GM21423 (cell line): ENCODE data around the gene NRG3.
"Not testable (repeated sequence)": the region's sequence is repeated elsewhere in the genome, so short reads cannot be mapped to it uniquely, and the experiment has no call there.

Experiments used
- ATAC-seq: cut with Tn5 transposase; IDR thresholded peaks from one replicate; pipeline ENCODE4 v1.9.1; 2021; ENCODE audit warnings: mild to moderate bottlenecking, moderate library complexity; ENCODE audit not compliant: unreplicated experiment

The NRG3 gene

GRCh38 chr10:82942286-82943099 lies 1067.5 kb downstream of the NRG3 start:
- ATAC-seq: no peak

GRCh38 chr10:82943142-82943541 lies 1068.1 kb downstream of the NRG3 start:
- no peak for ATAC-seq

DNA sequence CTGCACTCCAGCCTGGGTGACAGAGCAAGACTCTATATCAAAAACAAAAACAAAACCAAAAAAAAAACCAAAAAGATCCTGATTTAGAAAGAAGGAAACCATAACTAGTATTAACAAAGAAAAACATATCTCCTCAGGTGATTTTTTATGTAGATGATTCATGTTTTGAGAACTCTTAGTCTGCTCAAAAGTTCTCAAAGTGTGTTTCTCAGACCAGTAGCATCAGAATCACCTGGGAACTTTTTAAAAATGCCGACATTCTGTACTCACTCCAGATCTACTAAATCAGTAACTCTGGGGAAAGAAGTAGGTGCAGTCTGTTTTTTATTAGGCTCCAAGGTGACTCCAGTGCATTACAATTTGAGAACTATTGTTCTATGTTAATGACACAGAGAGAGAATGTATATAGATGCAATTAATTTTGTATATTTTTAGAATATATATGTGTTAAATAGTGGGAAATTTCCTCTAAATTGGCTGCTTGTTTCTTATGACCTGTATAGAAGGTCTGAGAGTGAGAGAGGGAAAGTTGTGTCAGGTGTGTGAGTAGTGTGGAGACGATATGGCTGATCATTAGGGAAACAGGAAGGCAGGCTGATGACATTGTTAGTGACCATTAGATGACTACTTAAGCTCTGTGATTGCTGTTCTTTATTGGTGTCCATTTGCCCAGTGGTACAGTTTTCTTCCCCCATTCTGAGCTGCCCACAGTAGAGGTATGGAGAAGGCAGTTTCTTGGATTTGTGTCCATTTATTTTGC lies 1075.0 kb downstream of the NRG3 start:
- no peak for ATAC-seq

DNA sequence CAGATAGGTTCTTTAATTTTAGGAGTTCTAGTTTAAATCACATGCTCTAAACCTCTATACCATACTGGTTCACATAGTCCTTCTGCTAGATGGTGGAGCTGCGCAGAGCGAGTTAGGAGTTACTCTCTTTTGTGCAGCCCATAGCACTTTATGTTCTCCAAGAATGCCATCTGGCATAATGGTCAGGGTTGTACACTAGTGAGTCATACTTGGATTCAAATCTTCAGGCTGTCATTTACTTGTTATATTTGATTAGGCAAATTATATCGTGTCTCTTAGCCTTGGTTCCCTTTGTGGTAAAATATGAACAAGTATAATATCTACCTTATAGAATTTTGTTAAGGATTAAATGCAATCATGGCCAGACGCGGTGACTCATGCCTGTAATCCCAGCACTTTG lies 1078.3 kb downstream of the NRG3 start:
- no peak for ATAC-seq

DNA sequence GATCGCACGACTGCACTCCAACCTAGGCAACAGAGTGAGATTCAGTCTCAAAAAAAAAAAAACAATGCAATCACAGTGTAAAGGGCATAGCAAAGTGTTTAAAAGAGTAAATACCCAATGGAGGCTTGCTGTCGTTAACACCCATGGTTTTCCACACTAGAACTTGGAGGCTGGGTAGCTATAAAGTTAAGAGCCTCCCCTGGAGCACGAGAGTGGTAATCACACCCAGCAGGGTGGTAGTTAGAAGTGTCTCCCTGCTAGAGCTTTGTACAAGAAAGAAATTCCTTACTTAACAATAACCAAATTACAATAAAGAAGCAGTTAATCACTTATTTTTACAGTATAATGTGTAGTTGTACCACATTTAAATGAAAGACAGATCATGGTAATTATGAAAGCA lies 1078.9 kb downstream of the NRG3 start:
- ATAC-seq: no peak

DNA sequence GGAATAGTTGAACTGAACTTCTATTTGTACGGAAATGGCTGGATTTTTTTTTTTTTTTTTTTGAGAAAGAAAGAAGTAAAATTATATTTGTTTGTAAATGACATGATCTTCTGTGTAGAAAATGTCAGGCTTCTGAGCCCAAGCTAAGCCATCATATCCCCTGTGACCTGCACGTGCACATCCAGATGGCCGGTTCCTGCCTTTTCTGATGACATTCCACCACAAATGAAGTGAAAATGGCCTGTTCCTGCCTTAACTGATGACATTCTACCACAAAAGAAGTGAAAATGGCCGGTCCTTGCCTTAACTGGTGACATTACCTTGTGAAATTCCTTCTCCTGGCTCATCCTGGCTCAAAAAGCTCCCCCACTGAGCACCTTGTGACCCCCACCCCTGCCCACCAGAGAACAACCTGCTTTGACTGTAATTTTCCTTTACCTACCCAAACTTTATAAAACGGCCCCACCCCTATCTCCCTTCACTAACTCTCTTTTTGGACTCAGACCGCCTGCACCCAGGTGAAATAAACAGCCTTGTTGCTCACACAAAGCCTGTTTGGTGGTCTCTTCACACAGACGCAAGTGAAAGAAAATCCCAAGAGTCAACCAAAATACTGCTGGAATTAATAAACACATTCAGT lies 1085.5 kb downstream of the NRG3 start:
- ATAC-seq: not testable (repeated sequence)

DNA sequence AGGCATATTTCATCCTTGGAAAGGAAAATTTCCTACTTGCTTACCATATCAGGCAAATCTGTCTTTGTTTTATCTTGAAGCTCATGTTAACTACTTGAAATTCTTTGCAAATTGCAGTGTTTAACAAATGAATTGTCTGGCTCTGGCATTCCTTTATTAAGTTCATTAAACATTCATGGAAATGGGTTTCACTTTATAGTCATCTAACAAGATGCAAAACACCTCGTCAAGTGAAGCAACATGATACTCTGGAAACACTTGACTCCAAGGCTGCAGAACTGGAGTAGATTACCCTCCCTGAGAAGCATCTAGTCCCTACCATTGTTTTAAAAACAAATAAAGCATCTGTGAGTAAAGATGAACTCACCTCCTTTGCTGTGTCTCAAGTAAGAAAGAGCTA lies 1086.9 kb downstream of the NRG3 start:
- ATAC-seq: no peak

DNA sequence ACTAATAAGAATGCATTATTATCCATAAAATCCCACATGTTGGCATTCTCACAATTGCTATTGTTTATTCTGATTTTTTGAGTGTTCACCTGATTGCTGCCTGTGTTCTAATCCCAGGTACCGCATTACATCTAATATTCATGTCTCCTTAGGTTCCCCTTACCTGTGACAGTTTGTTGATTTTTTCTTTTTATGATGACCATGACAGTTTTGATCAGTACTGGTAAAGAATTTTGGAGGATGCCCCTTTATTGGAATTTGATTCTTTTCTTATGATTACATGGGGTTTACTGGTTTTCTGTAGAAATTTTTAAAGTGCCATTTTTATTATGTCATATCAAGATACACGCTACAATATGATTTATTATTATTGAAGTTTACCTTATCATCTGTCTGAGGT lies 1091.1 kb downstream of the NRG3 start:
- no peak for ATAC-seq

GRCh38 chr10:82968533-82968932 lies 1093.5 kb downstream of the NRG3 start:
- ATAC-seq: no peak

DNA sequence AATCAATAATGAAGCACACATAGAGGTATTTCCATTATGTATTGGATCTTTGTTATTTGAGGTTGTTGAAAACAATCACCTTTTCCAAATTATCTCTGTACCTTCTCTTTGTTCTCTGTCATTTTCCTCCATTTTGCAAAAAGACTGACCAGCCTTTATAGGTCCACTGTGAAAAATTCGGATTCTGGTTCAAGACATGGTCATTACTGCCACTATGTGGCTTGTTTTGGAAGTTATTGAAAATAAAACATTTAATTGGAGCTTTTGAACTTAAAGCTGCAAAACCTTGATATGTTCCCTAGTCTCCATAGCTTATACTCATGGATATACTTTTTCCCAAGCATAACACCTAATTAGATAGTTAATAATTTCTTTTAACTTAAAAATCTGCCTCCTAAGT lies 1094.4 kb downstream of the NRG3 start:
- ATAC-seq: no peak

DNA sequence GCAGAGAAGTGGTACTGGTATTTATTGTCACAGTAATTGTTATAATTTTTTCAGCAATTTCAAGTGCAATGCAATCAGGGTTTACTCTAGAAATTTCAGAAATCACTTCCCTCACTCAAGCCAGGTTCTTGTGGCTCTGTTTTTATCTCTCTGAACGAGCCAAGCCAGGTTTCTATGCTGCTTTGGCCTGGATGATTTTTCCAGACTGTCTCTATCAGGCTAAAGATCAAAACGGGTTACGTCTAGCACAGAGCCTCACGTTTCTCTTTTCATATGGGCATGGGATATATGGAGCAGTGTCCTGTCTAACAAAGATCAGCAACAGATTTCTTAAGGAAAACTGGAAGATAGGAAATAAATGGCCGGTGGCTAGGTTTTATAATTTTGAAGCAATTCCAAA lies 1105.3 kb downstream of the NRG3 start:
- ATAC-seq: no peak

DNA sequence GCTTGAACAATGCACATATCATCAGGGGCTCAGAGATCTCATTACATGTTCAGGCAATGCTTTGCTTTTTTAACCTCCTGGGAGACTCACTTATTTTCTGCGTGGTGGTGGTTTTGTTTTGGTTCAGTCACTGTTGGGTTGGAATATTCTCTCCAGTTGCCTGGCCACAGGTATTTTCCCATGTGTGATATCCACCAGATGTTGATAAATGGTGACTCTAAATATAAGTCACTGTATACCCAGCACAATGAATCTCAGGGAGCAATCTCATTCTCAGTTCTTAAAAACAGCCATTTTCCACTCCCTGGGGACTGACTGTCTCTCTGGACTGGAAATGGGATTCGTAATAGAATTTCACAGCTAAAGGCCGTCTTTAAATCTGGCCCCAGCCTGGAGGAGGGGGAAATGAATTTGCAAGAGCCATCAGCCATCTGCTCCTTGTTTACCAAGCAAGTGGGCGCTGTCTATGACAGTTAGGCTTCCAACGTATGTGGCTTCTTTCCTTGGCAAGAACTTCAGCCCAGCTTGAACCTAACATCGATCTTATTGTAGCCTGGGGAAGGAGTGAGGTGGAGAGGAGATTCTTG lies 1106.2 kb downstream of the NRG3 start:
- no peak for ATAC-seq

GRCh38 chr10:82982110-82982608 lies 1107.2 kb downstream of the NRG3 start:
- no peak for ATAC-seq

DNA sequence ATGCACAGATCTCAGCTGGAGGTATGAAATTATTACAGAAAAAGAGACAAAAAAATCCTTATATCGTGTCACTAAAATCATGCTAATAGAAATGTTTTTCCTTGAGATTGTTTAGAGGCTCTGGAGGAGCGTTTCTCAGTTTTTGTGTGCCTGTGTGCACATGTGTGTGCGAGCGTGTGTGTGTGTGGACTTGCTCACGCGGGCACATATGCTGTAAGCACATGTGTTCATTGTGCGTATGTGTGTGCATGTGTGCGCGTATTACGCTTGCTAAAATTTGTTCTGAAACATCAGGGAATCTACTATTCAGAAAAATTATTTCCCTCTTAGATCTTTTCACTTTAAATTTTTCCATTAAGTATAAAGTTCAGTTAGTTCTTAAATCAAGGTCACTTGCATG lies 1111.2 kb downstream of the NRG3 start:
- ATAC-seq: no peak

GRCh38 chr10:83006479-83006878 lies 1131.5 kb downstream of the NRG3 start:
- ATAC-seq: not testable (repeated sequence)

GRCh38 chr10:83007510-83007909 lies 1132.5 kb downstream of the NRG3 start:
- no peak for ATAC-seq

DNA sequence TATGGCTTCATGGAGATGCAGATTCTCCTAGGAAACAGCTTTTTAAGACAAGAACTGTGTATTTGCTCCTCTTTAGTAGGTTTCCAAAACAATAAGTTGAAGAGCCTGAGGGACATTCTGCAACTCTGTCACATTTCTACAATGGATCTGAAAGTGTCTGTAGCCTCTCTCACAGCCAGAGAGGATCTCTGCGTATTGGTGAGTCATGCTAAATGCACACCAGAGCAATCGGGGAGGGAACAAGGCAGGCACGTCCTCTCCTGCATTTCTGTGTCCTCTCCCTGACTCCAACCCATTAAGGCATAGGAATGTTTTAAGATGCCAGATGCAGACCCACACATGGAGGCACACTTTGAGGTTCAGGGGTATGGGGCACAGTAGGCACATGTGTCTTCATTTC lies 1137.9 kb downstream of the NRG3 start:
- no peak for ATAC-seq

- ATAC-seq: no peak
Observed at GRCh38 chr10:83017076-83017867, 1142.3 kb downstream of the NRG3 start.

DNA sequence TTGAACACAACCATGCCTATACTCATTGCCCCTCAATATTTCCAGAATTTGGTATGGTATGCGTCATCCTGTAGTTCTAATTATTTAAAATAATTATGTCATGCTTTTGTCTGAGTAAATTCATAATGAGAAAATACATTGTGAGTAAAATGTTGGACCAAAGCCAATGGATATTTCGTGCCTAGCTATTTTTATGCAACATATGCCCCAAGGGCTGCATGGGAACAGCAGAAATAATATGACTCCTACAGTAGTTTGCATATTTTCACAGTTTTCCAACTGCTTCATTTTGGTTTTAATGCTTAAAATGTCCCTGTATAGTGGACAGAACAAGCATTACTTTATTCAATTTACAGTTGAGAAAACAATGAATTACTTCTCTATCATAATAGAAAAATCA lies 1148.7 kb downstream of the NRG3 start:
- ATAC-seq: no peak
